BE2C (cell line): ENCODE measurements around the gene BHLHE41. TPM values are rescaled to one million over a fixed set of nuclear protein-coding genes. Genes with fewer than 3 reads are reported as not detected.

Experiments
- DNase-seq: peaks from one replicate; pipeline ENCODE4 v3.0.0-alpha.2; 2020
- H3K27me3 ChIP-seq: fragments of 250-450 bp; sonication (Bioruptor Pico); 2 replicates; pipeline ENCODE4 v1.5.1; 2020; ENCODE audit warnings: mild to moderate bottlenecking
- H3K36me3 ChIP-seq: fragments of 250-450 bp; sonication (Bioruptor Pico); 2 replicates; pipeline ENCODE4 v1.5.1; 2020; ENCODE audit warnings: mild to moderate bottlenecking
- H3K4me1 ChIP-seq: fragments of 250-450 bp; sonication (Bioruptor Pico); 2 replicates; pipeline ENCODE4 v1.5.1; 2020
- H3K4me3 ChIP-seq: 2 replicates; pipeline ENCODE4 v1.5.1; 2011; ENCODE audit warnings: low read depth, low read length
- H3K9me3 ChIP-seq: fragments of 250-450 bp; sonication (Bioruptor Pico); 2 replicates; pipeline ENCODE4 v1.5.1; 2020
- polyA plus RNA-seq: library from polyadenylated mRNA; unstranded; fragments of >200 nt; gene quantifications from one replicate; pipeline ENCODE4 v1.2.1, GENCODE V29; 2012; ENCODE audit warnings: low read depth, missing spikeins; ENCODE audit not compliant: insufficient read length, insufficient read depth
- TF ChIP-seq, protein P1 (sequence below): IDR thresholded peaks from 2 replicates; pipeline ENCODE4 v1.5.1; 2012; ENCODE audit warnings: mild to moderate bottlenecking, low read depth, low read length

Gene BHLHE41
- polyA plus RNA-seq, result 0.45 TPM

DNA sequence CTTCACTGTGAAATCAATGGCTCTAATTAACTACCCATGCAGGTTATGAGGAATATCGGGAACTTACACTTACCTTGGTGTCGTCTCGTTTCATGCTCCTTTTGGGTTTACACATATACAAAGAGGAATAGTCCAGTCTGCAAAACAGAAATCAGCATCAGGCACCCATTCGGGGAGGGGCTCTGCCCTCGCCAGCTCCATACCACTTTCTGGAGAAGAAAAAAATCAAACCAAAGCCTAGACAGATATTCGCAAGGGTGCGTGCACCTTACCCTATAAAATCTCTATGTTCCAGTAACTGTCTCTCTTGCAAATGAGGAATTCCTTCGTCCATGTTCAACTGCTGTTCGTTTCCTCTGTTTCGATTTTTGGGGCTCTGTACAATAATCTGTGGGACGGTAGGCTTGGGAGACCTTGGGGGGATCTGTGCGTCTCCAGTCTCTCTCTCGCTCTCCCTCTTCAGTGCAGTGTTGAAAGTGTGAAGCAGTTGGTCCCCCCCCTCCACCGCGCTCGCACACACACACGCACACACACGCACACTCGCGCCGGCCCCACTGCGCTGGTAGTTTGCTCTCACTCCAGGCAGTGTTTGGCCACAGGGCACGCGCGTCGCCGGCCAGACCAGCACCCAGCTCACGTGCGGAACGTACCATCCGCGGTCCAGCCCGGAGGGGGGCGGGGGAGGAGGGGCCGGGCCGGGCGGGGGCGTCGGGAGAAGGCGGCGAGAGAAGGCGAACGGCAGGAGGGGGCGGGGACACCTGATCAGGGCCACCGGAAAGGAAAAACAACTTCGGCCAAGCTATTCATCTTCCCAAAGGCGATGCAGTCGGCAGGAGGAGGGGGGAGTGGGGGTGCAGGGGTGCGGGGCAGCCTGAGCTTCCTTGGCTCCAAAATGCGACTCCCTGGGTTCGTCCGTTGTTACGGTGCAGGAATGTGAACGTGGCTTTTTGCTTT is at the start of gene BHLHE41:
Gene BHLHE41 (minus strand): TSS at position 592 of the 954 bp plus-strand sequence. CDS start 258 bp downstream, at position 334.
- TF ChIP-seq, protein P1, sequence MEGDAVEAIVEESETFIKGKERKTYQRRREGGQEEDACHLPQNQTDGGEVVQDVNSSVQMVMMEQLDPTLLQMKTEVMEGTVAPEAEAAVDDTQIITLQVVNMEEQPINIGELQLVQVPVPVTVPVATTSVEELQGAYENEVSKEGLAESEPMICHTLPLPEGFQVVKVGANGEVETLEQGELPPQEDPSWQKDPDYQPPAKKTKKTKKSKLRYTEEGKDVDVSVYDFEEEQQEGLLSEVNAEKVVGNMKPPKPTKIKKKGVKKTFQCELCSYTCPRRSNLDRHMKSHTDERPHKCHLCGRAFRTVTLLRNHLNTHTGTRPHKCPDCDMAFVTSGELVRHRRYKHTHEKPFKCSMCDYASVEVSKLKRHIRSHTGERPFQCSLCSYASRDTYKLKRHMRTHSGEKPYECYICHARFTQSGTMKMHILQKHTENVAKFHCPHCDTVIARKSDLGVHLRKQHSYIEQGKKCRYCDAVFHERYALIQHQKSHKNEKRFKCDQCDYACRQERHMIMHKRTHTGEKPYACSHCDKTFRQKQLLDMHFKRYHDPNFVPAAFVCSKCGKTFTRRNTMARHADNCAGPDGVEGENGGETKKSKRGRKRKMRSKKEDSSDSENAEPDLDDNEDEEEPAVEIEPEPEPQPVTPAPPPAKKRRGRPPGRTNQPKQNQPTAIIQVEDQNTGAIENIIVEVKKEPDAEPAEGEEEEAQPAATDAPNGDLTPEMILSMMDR, result no peak
- DNase-seq, result peak; percentile 42
- H3K4me1 ChIP-seq, result no peaks in the 10 kb centered on the region
- H3K36me3 ChIP-seq, result no peaks in the 10 kb centered on the region
- H3K9me3 ChIP-seq, result no peaks in the 10 kb centered on the region
- peaks cover 78% of the 10 kb centered on the region for H3K27me3 ChIP-seq
- H3K4me3 ChIP-seq, result peak within 1 kb of the TSS; percentile 78

DNA sequence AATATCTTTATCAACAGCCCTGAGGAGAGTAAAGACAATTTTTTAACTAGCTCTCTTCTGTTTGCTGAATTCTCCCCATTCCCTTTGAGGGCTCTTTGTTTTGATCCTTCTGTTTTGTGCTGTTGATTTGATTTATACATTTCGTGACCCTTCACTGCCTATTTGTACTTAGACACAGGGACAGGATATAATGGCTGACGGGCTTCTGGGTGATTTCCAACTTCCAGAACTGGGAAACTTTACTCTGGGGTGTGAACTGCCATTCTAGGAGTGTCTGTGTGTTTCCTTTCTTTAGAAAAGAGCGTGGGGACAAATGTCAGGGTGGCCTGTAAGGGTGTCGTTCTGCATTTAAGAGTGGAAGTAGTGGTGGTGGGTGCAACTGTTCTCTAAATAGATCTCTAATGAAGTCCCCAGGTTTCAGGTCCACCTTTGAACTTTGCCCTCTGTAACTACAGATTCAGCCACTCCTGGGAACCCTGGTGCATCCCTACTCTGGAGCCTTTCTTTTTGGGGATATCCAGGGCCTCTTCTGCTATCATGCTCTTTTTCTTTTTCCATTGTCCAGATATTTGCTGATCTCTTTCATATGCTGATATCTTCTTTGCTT is 48.2 kb upstream of the BHLHE41 start:
- H3K9me3 ChIP-seq, result no peaks in the 10 kb centered on the region
- H3K36me3 ChIP-seq, result no peaks in the 10 kb centered on the region
- DNase-seq, result no peak
- TF ChIP-seq, protein P1, result no peak
- H3K4me1 ChIP-seq, result peaks cover 2% of the 10 kb centered on the region; the same call in 1 of the 2 replicates
- no peaks in the 10 kb centered on the region for H3K27me3 ChIP-seq
- no peak overlapping the region; the same call in 1 of the 2 replicates for H3K4me3 ChIP-seq

DNA sequence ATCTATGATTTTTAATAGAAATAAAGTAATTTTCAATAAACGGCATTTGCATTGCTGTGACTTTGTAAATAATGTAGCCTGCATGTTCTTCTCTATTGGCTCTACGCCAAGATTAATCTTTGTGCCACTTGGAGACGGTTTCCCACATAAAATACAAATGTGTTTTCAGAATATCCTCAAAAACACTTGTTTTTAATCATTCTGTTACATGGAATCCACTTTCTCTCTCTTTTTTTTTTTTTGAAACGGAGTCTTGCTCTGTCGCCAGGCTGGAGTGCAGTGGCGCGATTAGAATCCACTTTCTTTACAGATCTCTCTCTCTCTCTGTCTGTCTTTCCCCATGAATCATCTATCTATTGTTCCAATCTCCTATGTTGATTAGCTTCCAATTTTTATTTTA is 47.7 kb upstream of the BHLHE41 start:
- no peaks in the 10 kb centered on the region for H3K27me3 ChIP-seq
- peak overlapping the region; percentile 36; the same call in 1 of the 2 replicates for H3K4me3 ChIP-seq
- no peaks in the 10 kb centered on the region for H3K9me3 ChIP-seq
- TF ChIP-seq, protein P1, result no peak
- no peaks in the 10 kb centered on the region for H3K36me3 ChIP-seq
- H3K4me1 ChIP-seq, result peaks cover 2% of the 10 kb centered on the region; the same call in 1 of the 2 replicates
- no peak for DNase-seq

DNA sequence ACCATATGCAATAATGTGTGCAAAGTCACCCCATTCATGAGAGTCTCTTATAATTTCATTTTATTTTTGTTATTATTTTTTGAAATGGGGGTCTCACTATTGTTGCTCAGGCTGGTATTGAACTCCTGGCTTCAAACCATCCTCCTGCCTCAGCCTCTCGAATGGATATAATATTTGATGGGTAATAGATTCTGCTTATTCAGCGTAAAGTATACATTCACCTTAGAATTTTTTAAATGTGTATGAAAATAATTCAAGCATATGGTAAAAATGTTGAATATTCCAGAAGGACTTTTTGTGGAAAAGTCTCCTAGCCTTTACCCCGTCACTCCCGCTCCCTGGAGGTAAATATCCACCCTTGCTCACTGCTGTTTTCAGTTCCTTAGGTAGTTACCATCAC is 47.2 kb upstream of the BHLHE41 start:
- Histone ChIP-seq H3K9me3 (no peaks in the 10 kb centered on the region), H3K4me3 (peak overlapping the region; percentile 36; the same call in 1 of the 2 replicates), H3K36me3 (no peaks in the 10 kb centered on the region), H3K4me1 (peaks cover 2% of the 10 kb centered on the region; the same call in 1 of the 2 replicates), H3K27me3 (no peaks in the 10 kb centered on the region)
- no peak for DNase-seq
- TF ChIP-seq, protein P1, result no peak

DNA sequence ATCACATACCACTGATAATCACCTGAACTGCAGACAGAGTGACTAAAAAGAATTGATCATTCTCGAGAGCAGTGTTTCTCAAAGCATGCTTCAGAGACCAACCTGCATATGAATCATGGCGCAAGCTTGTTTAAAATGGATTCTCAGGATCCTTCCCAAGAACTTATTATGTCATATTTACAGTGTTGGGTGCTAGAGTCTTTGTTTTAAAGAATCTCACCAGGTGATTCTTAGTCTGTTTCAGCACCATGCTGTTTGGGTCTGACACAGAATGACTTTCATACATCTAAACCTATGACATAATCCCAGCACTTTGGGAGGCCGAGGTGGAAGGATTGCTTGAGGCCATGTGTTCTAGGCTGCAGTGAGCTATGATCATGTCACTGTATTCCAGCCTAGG is 39.3 kb upstream of the BHLHE41 start:
- Histone ChIP-seq H3K36me3 (no peaks in the 10 kb centered on the region), H3K4me1 (no peaks in the 10 kb centered on the region)
- DNase-seq, result no peak

More for the DNA sequence above, 39.3 kb upstream of the BHLHE41 start:
- no peaks in the 10 kb centered on the region for H3K27me3 ChIP-seq
- TF ChIP-seq, protein P1, result no peak
- no peaks in the 10 kb centered on the region for H3K9me3 ChIP-seq
- no peak overlapping the region for H3K4me3 ChIP-seq
